Body of pancreas (tissue), 4 donors: ENCODE measurements around the gene TOP2A. TPM values are rescaled to one million over a fixed set of nuclear protein-coding genes. Genes with fewer than 3 reads are reported as not detected.

ENCODE experiments used
- ATAC-seq: fragments of 150-250 bp; one replicate; pipeline ENCODE4 v1.9.1; 2016
- DNase-seq, 4 donors: peaks; one replicate each; pipeline ENCODE4 v3.0.0-alpha.2; 2019
- H3K27ac ChIP-seq, 4 donors: fragments of 200-600 bp; sonication (generic); 1 replicate in 3 of 4; 2 replicates in 1 of 4; pipeline versions ENCODE4 v1.5.1 to v1.6.1; 2016 to 2019; ENCODE audit warnings: mild to moderate bottlenecking in 1 of 4, mixed read lengths in 1 of 4, moderate library complexity in 1 of 4
- H3K27me3 ChIP-seq, 2 donors: fragments of 200-600 bp; sonication (generic); one replicate each; pipeline ENCODE4 v1.6.0; 2016; ENCODE audit warnings: mild to moderate bottlenecking in 1 of 2
- H3K36me3 ChIP-seq, 2 donors: fragments of 200-600 bp; sonication (generic); replicated peaks in 1 of 2; 2 replicates each; pipeline ENCODE4 v1.5.1; 2016; ENCODE audit warnings: low read depth in 2 of 2; ENCODE audit not compliant: insufficient read depth in 1 of 2
- H3K4me1 ChIP-seq: fragments of 200-600 bp; sonication (generic); one replicate; pipeline ENCODE4 v1.6.0; 2016
- H3K4me3 ChIP-seq, 2 donors: fragments of 200-600 bp; sonication (generic); 1 replicate in 1 of 2; 2 replicates in 1 of 2; pipeline ENCODE4 v1.5.1; 2016 to 2019
- H3K9me3 ChIP-seq, 3 donors: fragments of 200-600 bp; sonication (generic); 1 replicate in 2 of 3; 2 replicates in 1 of 3; pipeline ENCODE4 v1.5.1; 2016
- POLR2A ChIP-seq, 3 donors: fragments of 450-650 bp; IDR thresholded peaks; one replicate each; pipeline ENCODE4 v1.6.1; 2016; ENCODE audit warnings: antibody characterized with exemption in 3 of 3, mild to moderate bottlenecking in 2 of 3
- WGBS, 2 donors: methylation state at CpG; one replicate each; pipeline ENCODE4 v1.1.5; 2017; 5-methylcytosine and 5-hydroxymethylcytosine counted together
- intact Hi-C: fragments of 100-400 bp; cut with DNase I; formaldehyde crosslinking; loops from one replicate; pipeline ENCODE4 v1.15.1; 2023
- total RNA-seq, 2 donors: library from RNA; depleted of rRNA; stranded (reverse); fragments of >200 nt; gene quantifications; one replicate each; pipeline ENCODE4 v1.1.0, GENCODE V29; 2016
- TF ChIP-seq, protein P1 (sequence below), 7 experiments: fragments of 450-650 bp in 4 of 7; fragments of 200-600 bp in 3 of 7; sonication (generic) in 3 of 7; IDR thresholded peaks; one replicate each; pipeline ENCODE4 v1.5.1; 2016 to 2019; ENCODE audit warnings: antibody characterized with exemption in 7 of 7

The TOP2A gene
- total RNA-seq, 2 donors from 2014 or later: 0.33 TPM; not detected in 1

DNA sequence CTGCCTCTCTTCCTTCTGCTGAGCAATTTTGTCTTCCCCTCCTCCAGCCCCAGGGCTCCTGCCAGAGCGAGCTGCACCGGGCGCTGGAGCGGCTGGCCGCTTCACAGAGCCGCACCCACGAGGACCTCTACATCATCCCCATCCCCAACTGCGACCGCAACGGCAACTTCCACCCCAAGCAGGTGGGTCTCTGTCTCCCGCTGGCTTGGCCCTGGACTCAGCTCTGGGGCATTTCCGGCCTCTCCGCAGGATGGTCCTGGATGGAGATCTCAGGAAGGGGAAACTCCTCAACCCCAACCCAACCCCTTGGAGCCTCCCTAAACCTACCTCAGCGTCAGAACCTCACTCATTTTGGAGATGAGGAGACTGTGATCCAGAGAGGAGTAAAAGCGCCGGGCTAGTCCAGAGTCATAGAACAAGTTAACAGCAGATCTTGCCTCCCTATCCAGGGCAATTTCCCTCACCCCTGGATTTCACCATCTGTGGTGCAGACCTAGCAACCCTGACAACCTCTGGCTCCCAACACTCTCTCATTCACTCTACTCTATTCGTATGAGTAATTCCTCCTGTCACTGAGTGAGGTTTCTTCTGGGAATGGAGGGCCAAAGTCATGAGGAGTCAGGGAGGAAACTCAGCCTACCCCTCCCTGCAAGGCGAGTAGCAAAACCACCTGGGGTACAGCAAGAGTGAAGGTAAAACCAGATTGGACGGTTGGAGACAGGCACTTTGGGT is 36.4 kb upstream of the TOP2A start:
- ATAC-seq (no peak), DNase-seq (no peak)
- TF ChIP-seq, protein P1, sequence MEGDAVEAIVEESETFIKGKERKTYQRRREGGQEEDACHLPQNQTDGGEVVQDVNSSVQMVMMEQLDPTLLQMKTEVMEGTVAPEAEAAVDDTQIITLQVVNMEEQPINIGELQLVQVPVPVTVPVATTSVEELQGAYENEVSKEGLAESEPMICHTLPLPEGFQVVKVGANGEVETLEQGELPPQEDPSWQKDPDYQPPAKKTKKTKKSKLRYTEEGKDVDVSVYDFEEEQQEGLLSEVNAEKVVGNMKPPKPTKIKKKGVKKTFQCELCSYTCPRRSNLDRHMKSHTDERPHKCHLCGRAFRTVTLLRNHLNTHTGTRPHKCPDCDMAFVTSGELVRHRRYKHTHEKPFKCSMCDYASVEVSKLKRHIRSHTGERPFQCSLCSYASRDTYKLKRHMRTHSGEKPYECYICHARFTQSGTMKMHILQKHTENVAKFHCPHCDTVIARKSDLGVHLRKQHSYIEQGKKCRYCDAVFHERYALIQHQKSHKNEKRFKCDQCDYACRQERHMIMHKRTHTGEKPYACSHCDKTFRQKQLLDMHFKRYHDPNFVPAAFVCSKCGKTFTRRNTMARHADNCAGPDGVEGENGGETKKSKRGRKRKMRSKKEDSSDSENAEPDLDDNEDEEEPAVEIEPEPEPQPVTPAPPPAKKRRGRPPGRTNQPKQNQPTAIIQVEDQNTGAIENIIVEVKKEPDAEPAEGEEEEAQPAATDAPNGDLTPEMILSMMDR (IDR thresholded peaks at IDR 0.05): no peak
- no peak for TF ChIP-seq POLR2A (IDR thresholded peaks at IDR 0.05)
- Histone ChIP-seq H3K27ac (no peak overlapping the region), H3K4me1 (peaks cover 36% of the 10 kb centered on the region), H3K9me3 (no peaks in the 10 kb centered on the region), H3K36me3 (no peaks in the 10 kb centered on the region), H3K4me3 (no peak overlapping the region), H3K27me3 (no peaks in the 10 kb centered on the region)
- intact Hi-C loops: no loop called here
- WGBS, 2 donors: 74 to 82% methylated on average over 15 to 19 of the region's 19 CpGs

DNA sequence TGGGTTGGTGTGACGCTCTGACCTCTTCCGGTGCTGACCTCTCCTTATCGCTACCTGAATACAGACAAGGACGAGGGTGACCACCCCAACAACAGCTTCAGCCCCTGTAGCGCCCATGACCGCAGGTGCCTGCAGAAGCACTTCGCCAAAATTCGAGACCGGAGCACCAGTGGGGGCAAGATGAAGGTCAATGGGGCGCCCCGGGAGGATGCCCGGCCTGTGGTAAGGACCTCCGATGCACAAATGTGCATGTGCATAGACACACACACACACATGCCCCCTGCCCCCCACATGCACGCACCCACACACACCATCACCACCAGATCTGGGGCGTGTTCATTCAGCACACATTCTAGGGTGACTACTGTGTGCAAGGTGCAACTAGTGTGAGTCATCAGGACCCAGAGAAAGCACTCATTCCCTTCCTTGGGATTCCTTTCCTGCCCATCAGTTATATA is 35.3 kb upstream of the TOP2A start:
- H3K27me3 ChIP-seq: no peaks in the 10 kb centered on the region
- H3K4me3 ChIP-seq: no peak overlapping the region
- H3K36me3 ChIP-seq: no peaks in the 10 kb centered on the region
- ATAC-seq (no peak), DNase-seq (no peak)
- peaks cover 40% of the 10 kb centered on the region for H3K4me1 ChIP-seq
- H3K27ac ChIP-seq: peak overlapping the region in 1 of 4 donors; percentile 32
- intact Hi-C loops: no loop called here
- TF ChIP-seq, protein P1 (IDR thresholded peaks at IDR 0.05): no peak
- TF ChIP-seq POLR2A (IDR thresholded peaks at IDR 0.05): no peak
- WGBS, 2 donors: 74 to 76% methylated on average over 11 to 15 of the region's 15 CpGs
- H3K9me3 ChIP-seq: no peaks in the 10 kb centered on the region

DNA sequence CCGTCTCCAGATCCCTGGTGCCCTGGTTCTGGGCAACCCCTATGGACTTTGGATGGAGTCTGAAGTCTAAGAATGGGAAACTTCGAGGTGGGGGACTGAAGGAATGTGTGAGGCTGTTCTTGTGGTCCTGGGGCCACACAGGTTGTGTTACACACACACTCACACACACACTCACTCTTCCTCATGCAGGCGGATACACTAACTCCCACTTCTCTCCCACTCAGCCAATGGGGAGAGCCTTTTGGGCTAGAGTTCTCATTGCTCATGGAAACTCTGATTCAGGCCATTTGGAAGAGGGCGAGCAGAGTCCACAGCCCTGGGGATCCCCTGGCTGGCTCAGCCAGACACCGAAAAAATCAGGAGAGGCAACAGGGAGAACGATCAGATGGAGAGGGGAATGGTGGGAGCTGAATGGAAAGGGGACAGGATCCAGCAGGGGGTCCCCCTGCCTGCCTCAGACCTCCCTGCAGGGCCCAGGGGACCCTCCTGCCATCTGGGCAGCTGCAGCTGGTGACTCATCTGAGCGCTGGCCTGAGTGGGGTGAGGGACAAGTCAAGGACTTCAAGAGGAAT is 34.6 kb upstream of the TOP2A start:
- intact Hi-C loops: no loop called here
- no peaks in the 10 kb centered on the region for H3K27me3 ChIP-seq
- peaks cover 40% of the 10 kb centered on the region for H3K4me1 ChIP-seq
- DNase-seq: peak in 1 of 4 donors; percentile 19
- no peaks in the 10 kb centered on the region for H3K9me3 ChIP-seq
- H3K36me3 ChIP-seq: no peaks in the 10 kb centered on the region
- peak overlapping the region in 2 of 4 donors; percentile 30 to 32 for H3K27ac ChIP-seq
- ATAC-seq: no peak
- TF ChIP-seq, protein P1 (IDR thresholded peaks at IDR 0.05): no peak
- TF ChIP-seq POLR2A (IDR thresholded peaks at IDR 0.05): no peak
- 58 to 66% methylated on average over 6 to 7 of the region's 7 CpGs for WGBS, 2 donors
- no peak overlapping the region for H3K4me3 ChIP-seq

DNA sequence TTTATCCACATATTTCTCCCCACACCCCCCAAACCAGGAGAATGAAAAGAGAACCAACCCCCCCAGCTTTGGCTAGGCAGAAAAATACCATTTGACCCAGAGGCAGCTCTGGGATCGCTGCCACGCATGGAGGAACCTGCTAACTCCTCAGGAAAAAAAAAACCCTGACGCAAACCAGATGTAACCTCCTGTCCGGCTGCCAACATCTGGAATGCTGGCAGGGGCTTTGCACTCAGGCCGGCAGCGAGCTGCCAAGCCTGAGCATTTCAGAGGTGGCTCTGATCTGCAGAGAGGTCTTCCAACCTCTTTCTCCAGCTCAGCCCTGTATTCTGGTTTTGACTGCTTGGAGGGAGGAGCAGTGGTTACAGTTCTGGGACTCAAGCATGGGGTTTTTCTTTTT is 33.7 kb upstream of the TOP2A start:
- DNase-seq (peak; percentile 29 to 62 (median 36)), ATAC-seq (no peak)
- no peaks in the 10 kb centered on the region for H3K36me3 ChIP-seq
- peaks cover 39% of the 10 kb centered on the region for H3K4me1 ChIP-seq
- no peaks in the 10 kb centered on the region for H3K27me3 ChIP-seq
- H3K27ac ChIP-seq: peak overlapping the region in 1 of 4 donors; percentile 14
- H3K9me3 ChIP-seq: no peaks in the 10 kb centered on the region
- WGBS, 2 donors: 25 to 35% methylated on average over 6 of the region's 6 CpGs
- intact Hi-C loops: no loop called here
- H3K4me3 ChIP-seq: no peak overlapping the region
- TF ChIP-seq, protein P1 (IDR thresholded peaks at IDR 0.05): no peak
- no peak for TF ChIP-seq POLR2A (IDR thresholded peaks at IDR 0.05)
